Astrocyte (in vitro differentiated cells and primary cell): ENCODE results near the gene DGCR2.

Experiments used
- EZH2 ChIP-seq: IDR thresholded peaks from 2 replicates; pipeline ENCODE4 v1.6.1; 2012; ENCODE audit warnings: mild to moderate bottlenecking, low read length, inconsistent platforms; ENCODE audit not compliant: insufficient read depth
- TF ChIP-seq, protein P1 (sequence below): IDR thresholded peaks from 2 replicates; pipeline ENCODE4 v1.5.1; 2011; ENCODE audit warnings: low read depth, mild to moderate bottlenecking, inconsistent platforms, low read length, moderate library complexity; ENCODE audit not compliant: insufficient read depth

DNA sequence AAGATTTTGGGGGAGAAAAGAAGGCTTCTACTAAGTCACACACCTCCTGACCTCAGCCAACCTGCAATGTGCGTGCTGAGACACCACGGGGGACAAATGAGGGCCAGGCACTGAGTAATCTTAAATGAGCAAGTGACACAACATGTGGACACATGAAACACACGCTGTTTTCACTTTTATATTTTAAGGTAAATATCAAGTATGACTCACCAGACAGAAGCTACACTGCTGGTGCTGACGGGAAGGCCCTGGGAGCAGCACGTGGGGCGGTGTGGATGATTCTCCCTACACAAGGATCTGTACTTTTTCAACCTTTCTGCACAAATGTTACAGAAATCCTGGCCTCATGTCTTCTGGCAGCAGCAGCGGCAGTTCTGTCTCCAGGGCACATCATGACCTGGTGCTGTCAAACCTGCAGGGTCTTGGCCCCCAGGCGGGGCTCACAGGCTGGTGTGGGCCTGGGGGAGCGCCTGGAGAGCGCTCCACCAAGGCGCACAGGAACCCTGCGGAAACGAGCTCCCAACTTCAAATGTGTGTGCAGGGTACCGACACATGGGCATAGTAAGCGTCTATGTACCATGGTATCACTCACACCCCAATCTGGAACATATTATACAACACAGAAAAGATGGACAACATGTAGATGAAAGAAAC is 61.7 kb downstream of the DGCR2 start:
- TF ChIP-seq, protein P1, sequence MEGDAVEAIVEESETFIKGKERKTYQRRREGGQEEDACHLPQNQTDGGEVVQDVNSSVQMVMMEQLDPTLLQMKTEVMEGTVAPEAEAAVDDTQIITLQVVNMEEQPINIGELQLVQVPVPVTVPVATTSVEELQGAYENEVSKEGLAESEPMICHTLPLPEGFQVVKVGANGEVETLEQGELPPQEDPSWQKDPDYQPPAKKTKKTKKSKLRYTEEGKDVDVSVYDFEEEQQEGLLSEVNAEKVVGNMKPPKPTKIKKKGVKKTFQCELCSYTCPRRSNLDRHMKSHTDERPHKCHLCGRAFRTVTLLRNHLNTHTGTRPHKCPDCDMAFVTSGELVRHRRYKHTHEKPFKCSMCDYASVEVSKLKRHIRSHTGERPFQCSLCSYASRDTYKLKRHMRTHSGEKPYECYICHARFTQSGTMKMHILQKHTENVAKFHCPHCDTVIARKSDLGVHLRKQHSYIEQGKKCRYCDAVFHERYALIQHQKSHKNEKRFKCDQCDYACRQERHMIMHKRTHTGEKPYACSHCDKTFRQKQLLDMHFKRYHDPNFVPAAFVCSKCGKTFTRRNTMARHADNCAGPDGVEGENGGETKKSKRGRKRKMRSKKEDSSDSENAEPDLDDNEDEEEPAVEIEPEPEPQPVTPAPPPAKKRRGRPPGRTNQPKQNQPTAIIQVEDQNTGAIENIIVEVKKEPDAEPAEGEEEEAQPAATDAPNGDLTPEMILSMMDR = no peak
- no peak for TF ChIP-seq EZH2
